Activated CD4-positive, alpha-beta memory T cell treated with anti-CD3 and anti-CD28 coated beads for 36 hours (primary cell): ENCODE measurements around the gene ZFPM1. TPM values are rescaled to one million over a fixed set of nuclear protein-coding genes. Genes with fewer than 3 reads are reported as not detected.

Source experiments
- CTCF ChIA-PET: fragments of 350-600 bp; sonication (Branson Sonifier 250); formaldehyde crosslinking; loops from one replicate; lab custom pipeline; 2021; ENCODE audit warnings: antibody characterized with exemption, inconsistent platforms; lab: Charles Lee
- POLR2A ChIA-PET: fragments of 350-600 bp; sonication (Branson Sonifier 250); formaldehyde crosslinking; loops from one replicate; lab custom pipeline; 2021; ENCODE audit warnings: antibody characterized with exemption; lab: Charles Lee
- DNase-seq: peaks from one replicate; pipeline ENCODE4 v3.0.0-alpha.2; 2020
- H3K27ac Mint-ChIP-seq: one replicate; pipeline ENCODE4 v1.8.0; 2021; ENCODE audit warnings: mixed read lengths
- H3K27me3 Mint-ChIP-seq: one replicate; pipeline ENCODE4 v1.8.0; 2021; ENCODE audit warnings: mixed read lengths
- H3K36me3 Mint-ChIP-seq: one replicate; pipeline ENCODE4 v1.8.0; 2021; ENCODE audit warnings: mixed read lengths
- H3K4me1 Mint-ChIP-seq: one replicate; pipeline ENCODE4 v1.8.0; 2021; ENCODE audit warnings: low read depth, mixed read lengths
- H3K4me3 Mint-ChIP-seq: one replicate; pipeline ENCODE4 v1.8.0; 2021; ENCODE audit warnings: mild to moderate bottlenecking, mixed read lengths
- H3K9me3 Mint-ChIP-seq: one replicate; pipeline ENCODE4 v1.8.0; 2021; ENCODE audit warnings: mixed read lengths
- intact Hi-C: fragments of 100-400 bp; cut with micrococcal nuclease; formaldehyde crosslinking; loops from one replicate; pipeline ENCODE4 v1.15.1; 2023
- microRNA-seq: library from miRNA; unstranded; fragments of <30 nt; microRNA quantifications from one replicate; pipeline ENCODE4 v1.2.0, GENCODE V29; 2022; ENCODE audit warnings: borderline number of aligned reads, borderline microRNAs expressed, borderline replicate concordance
- total RNA-seq, 2 experiments: library from RNA; stranded (reverse); gene quantifications; one replicate each; pipeline ENCODE4 v1.2.3, GENCODE V29; 2021

The ZFPM1 gene
- total RNA-seq, 2 experiments from 2014 or later: 11.6 to 12.0 TPM

DNA sequence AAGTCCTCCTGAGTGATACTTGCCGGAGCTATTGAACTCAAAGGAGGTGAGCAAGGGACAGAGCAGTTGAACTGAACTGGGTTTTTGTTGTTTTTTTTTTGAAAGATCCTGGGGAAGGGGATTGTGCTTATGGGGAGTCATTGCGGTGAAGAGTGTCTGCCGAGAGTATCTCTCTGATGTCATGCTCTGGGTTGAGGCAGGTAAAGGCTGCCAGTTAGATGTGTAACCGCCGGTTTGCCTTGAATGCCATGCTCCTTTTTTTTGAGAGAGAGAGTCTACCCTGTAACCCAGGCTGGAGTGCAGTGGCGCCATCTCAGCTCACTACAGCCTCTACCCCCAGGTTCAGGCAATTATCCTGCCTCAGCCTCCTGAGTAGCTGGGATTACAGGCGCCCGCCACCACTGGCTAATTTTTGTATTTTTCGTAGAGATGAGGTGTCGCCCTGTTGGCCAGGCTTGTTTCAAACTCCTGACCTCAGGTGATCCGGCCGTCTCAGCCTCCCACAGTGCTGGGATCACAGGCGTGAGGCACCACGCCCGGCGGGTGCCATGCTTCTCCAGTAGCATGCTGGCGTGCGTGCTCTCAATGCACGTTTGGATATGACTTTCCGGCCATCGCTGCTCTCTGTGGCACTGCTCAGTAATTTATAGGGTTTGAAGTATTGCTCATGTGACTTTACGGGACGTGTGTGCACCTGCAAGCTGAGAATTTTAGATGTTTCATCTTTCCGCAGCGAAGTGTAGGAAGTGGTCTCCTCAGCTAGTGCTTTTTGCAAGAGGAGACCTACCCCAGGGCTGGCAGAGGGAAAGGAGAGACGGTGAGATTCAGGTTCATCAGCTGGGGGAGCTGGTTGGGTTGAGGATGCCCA lies 125.6 kb downstream of the ZFPM1 start:
- POLR2A ChIA-PET: no interaction called here
- peaks cover 37% of the 10 kb centered on the region for H3K4me1 Mint-ChIP-seq
- H3K9me3 Mint-ChIP-seq: no peaks in the 10 kb centered on the region
- peaks cover 39% of the 10 kb centered on the region for H3K36me3 Mint-ChIP-seq
- CTCF ChIA-PET: no interaction called here
- no peak for DNase-seq
- peak overlapping the region; percentile 45 for H3K27ac Mint-ChIP-seq
- no peaks in the 10 kb centered on the region for H3K27me3 Mint-ChIP-seq
- intact Hi-C loops: no loop called here
- H3K4me3 Mint-ChIP-seq: no peak overlapping the region

DNA sequence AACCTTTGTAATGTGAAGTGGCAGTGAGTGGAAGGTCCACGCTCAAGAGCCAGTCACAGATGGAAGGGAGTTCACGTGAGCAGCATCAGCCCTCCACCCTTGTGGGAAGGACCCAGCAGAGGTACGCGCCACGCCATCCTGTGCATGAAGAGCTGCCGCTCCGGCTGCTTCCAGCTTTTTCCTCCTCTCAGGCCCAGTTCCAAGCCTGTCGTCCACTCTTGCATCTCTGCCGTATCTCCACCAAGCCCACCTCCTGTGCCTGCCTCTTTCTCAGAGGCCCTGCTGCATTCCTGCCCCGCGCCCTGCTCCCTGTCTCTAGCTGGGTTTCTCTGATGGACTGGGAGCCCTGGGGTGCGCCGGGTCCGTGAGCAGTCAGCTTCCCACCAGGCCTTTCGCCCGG lies 127.3 kb downstream of the ZFPM1 start:
- peaks cover 42% of the 10 kb centered on the region for H3K36me3 Mint-ChIP-seq
- no peak overlapping the region for H3K4me3 Mint-ChIP-seq
- H3K27ac Mint-ChIP-seq: no peak overlapping the region
- no peaks in the 10 kb centered on the region for H3K9me3 Mint-ChIP-seq
- peaks cover 41% of the 10 kb centered on the region for H3K4me1 Mint-ChIP-seq
- H3K27me3 Mint-ChIP-seq: no peaks in the 10 kb centered on the region
- intact Hi-C loops: no loop called here
- CTCF ChIA-PET: no interaction called here
- no peak for DNase-seq
- POLR2A ChIA-PET: no interaction called here

DNA sequence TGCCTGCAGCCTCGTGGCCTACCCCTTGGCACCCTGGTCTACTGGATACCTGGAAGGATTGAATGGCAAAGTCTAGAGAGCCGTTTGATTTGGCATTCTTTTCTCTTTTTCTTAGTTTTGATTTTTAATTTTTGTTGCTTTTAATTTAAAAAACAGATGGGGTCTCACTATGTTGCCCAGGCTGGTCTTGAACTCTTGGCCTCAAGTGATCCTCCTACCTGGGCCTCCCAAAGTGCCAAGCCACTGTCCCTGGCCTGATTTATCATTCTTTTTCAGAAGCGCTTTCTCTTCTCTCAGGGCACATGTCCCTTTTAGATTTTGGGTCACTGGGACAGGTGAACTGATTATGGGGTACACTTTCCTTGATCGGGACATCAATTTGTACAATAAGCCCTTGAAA lies 128.0 kb downstream of the ZFPM1 start:
- H3K4me3 Mint-ChIP-seq: no peak overlapping the region
- H3K27ac Mint-ChIP-seq: no peak overlapping the region
- POLR2A ChIA-PET: no interaction called here
- H3K27me3 Mint-ChIP-seq: no peaks in the 10 kb centered on the region
- peaks cover 45% of the 10 kb centered on the region for H3K36me3 Mint-ChIP-seq
- intact Hi-C loops: no loop called here
- no peak for DNase-seq
- peaks cover 46% of the 10 kb centered on the region for H3K4me1 Mint-ChIP-seq
- CTCF ChIA-PET: interaction anchor here (0.8 kb wide), 1 partner anchor 14 kb away, joined by 3 read pairs; no protein-coding TSS in a partner anchor
- H3K9me3 Mint-ChIP-seq: no peaks in the 10 kb centered on the region

DNA sequence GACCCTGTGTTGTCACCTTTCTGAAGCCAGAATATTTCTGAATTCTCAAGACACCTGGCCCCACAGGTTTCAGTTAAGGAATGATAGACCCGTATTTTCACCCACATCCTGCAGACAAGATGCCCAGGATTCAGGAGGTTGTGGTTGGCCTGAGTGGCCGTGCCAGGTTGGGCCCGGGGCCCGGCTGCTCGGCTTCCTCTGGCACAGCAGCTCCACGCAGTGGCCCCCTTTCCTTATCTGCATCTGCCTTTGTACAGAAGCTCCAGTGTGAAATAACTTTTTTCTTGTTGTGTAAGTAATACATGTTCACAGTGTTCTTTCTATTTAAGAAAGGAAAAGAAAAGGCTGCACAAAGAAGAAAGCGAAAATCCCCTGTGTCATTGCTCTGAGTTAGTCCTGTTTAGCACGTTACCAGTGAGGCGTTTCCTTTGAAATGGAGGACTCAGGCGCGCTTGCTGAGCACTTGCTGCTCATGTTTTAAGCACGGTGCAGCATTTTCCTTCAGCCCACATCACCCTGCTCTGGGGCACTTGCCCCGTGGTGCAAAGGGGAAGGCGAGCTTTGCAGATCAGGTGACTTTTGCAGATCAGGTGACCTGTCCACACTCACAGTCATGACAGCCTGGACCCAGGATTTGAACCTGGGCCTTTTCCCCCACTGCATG lies 130.0 kb downstream of the ZFPM1 start:
- no peaks in the 10 kb centered on the region for H3K9me3 Mint-ChIP-seq
- no peaks in the 10 kb centered on the region for H3K27me3 Mint-ChIP-seq
- H3K36me3 Mint-ChIP-seq: peaks cover 40% of the 10 kb centered on the region
- peak overlapping the region; percentile 68 for H3K27ac Mint-ChIP-seq
- peaks cover 45% of the 10 kb centered on the region for H3K4me1 Mint-ChIP-seq
- H3K4me3 Mint-ChIP-seq: no peak overlapping the region
- DNase-seq: peak; percentile 33
- intact Hi-C loops: no loop called here
- CTCF ChIA-PET: interaction anchor here (1.0 kb wide), 1 partner anchor 13 kb away, joined by 3 read pairs; the partner anchor contains the start of gene ZC3H18
- POLR2A ChIA-PET: interaction anchor here (1.3 kb wide), 1 partner anchor 12 kb away, joined by 4 read pairs; the partner anchor contains the start of gene ZC3H18

DNA sequence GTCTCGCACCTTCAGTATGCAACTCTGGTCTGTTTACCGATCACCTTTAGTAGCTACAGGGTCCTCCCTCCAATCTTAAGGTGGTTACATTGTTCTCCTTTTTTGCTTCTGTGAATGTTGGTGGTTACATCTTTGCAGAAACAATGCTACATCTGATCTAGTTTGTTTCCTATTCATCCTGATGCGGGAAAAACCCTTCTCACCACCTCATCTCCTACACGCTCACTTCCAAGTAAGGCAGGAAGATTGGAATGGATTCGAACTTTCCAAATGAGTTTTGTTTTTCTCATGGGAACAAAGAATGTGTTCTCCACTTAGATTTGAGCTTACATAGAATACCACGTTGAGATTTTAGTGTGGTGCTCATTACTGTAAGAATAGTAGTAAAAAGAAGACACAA lies 131.6 kb downstream of the ZFPM1 start:
- H3K27me3 Mint-ChIP-seq: no peaks in the 10 kb centered on the region
- DNase-seq: no peak
- no peaks in the 10 kb centered on the region for H3K9me3 Mint-ChIP-seq
- peaks cover 46% of the 10 kb centered on the region for H3K36me3 Mint-ChIP-seq
- H3K4me3 Mint-ChIP-seq: no peak overlapping the region
- POLR2A ChIA-PET: no interaction called here
- CTCF ChIA-PET: interaction anchor here (0.9 kb wide), 1 partner anchor 14 kb away, joined by 3 read pairs; the partner anchor contains the start of gene ZC3H18
- H3K27ac Mint-ChIP-seq: peak overlapping the region; percentile 67
- intact Hi-C loops: no loop called here
- peaks cover 48% of the 10 kb centered on the region for H3K4me1 Mint-ChIP-seq

DNA sequence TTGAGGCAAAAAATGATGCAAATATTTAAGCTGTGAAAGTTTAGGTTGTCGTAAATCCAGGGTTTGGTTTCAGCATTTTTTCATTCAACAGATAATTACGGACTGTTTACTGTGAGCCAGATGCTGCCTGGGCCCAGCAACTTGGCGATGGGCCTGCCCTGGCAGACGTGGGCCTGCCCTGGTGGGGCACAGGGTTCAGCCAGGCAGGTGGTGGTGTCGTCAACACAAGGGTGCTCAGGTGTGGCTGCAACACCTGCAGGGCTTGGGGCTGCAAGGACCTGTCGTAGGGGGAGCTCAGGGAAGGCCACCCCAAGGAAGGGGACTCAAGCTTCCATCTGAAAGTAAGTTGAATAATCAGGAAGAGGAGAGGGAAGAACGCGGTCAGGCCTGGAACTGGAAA lies 132.2 kb downstream of the ZFPM1 start:
- Mint-ChIP-seq H3K27ac (peak overlapping the region; percentile 67), H3K36me3 (peaks cover 50% of the 10 kb centered on the region), H3K4me3 (no peak overlapping the region), H3K27me3 (no peaks in the 10 kb centered on the region), H3K4me1 (peaks cover 52% of the 10 kb centered on the region), H3K9me3 (no peaks in the 10 kb centered on the region)
- DNase-seq: no peak
- ChIA-PET POLR2A (no interaction called here), CTCF (interaction anchor here (0.9 kb wide), 1 partner anchor 15 kb away, joined by 3 read pairs; the partner anchor contains the start of gene ZC3H18)
- intact Hi-C loops: no loop called here

DNA sequence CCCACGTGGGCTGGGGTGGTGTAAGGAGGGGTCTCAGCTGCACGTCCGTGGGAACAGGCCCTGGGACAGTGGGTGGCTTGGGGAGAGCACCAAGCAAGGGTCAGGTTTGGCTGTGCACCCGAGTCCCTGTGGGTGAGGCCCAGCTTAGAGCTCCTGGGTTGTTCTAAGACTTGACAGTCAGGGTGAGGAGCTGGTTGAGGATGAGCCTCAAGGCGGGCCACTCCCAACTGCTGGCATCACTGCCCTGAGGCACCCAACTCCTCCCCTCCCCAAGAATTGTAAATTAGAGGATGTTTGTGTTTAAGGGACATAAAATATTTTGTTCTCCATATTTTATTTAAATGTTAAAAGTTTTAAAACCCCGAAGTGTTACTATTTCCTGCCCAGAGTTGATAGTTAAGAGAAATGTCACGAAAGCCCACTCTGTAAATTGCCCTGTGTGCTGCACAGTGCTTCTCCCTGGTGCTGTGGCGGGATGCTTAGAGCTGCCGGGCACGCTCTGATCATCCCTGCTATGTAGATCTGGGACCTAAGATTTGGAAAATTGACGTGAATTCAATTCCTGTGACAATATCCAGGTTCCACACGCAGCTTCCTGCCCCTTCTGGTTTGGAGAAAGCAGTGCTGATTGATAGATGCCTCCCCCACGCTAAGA lies 133.0 kb downstream of the ZFPM1 start:
- POLR2A ChIA-PET: no interaction called here
- no peaks in the 10 kb centered on the region for H3K27me3 Mint-ChIP-seq
- no peak for DNase-seq
- H3K4me3 Mint-ChIP-seq: no peak overlapping the region
- intact Hi-C loops: no loop called here
- peaks cover 54% of the 10 kb centered on the region for H3K4me1 Mint-ChIP-seq
- CTCF ChIA-PET: no interaction called here
- peak overlapping the region; percentile 67 for H3K27ac Mint-ChIP-seq
- H3K9me3 Mint-ChIP-seq: no peaks in the 10 kb centered on the region
- H3K36me3 Mint-ChIP-seq: peaks cover 47% of the 10 kb centered on the region

Small RNA genes lying within 50 kb of the gene (microRNA-seq; reads per million reads assigned to microRNA genes)
- gene MIR5189: 1.2 reads per million

Other genes starting within 250 kb of the ZFPM1 start
- under 1 TPM; 0.24 to 0.31 TPM for gene ZNF469, start 70.3 kb upstream of the ZFPM1 start, total RNA-seq
- 10 to 100 TPM; 72.0 to 72.7 TPM for gene ZC3H18, start 117.1 kb downstream of the ZFPM1 start, total RNA-seq
- under 1 TPM in 1 of 2 experiments, not detected in 1; 0.22 TPM for gene IL17C, start 185.3 kb downstream of the ZFPM1 start, total RNA-seq
- 100 to 1,000 TPM; 262 to 265 TPM for gene CYBA, start 197.8 kb downstream of the ZFPM1 start, total RNA-seq
- gene MVD, start 209.8 kb downstream of the ZFPM1 start, total RNA-seq: 100 to 1,000 TPM; 111 to 113 TPM
- 1 to 10 TPM; 5.5 to 5.8 TPM for gene SNAI3, start 233.2 kb downstream of the ZFPM1 start, total RNA-seq